Heart right ventricle (tissue), 16 donors: ENCODE data around the gene CYB561. TPM values are rescaled to one million over a fixed set of nuclear protein-coding genes. Genes with fewer than 3 reads are reported as not detected.

Experiments used
- ATAC-seq, 8 donors: fragments of 200-7000 bp; cut with Tn5 transposase; one replicate each; pipeline ENCODE4 v1.9.1; 2020; ENCODE audit warnings: mild to moderate bottlenecking in 8 of 8, moderate library complexity in 8 of 8, moderate number of reproducible peaks in 1 of 8
- DNase-seq, 2 donors: peaks; one replicate each; pipeline ENCODE4 v3.0.0-alpha.2; 2020
- H3K27ac ChIP-seq, 10 donors: fragments of 200-600 bp; sonication (generic) in 2 of 10; one replicate each; pipeline versions ENCODE4 v1.5.0 to v1.8.0; 2020 to 2022; ENCODE audit warnings: mild to moderate bottlenecking in 3 of 10
- H3K27me3 ChIP-seq, 7 donors: fragments of 200-600 bp; one replicate each; pipeline ENCODE4 v1.8.0; 2021 to 2022; ENCODE audit warnings: mild to moderate bottlenecking in 2 of 7
- H3K36me3 ChIP-seq, 9 donors: fragments of 200-600 bp; sonication (generic) in 1 of 9; one replicate each; pipeline versions ENCODE4 v1.5.0 to v1.8.0; 2020 to 2022; ENCODE audit warnings: mild to moderate bottlenecking in 2 of 9
- H3K4me1 ChIP-seq, 9 donors: fragments of 200-600 bp; sonication (generic) in 1 of 9; one replicate each; pipeline versions ENCODE4 v1.5.0 to v1.8.0; 2020 to 2022; ENCODE audit warnings: mild to moderate bottlenecking in 4 of 9
- H3K4me3 ChIP-seq, 10 donors: fragments of 200-600 bp; sonication (generic) in 2 of 10; one replicate each; pipeline versions ENCODE4 v1.5.0 to v1.8.0; 2020 to 2022; ENCODE audit warnings: mild to moderate bottlenecking in 7 of 10, moderate library complexity in 2 of 10
- H3K9me3 ChIP-seq, 11 donors: fragments of 200-600 bp in 10 of 11; sonication (generic) in 2 of 11; one replicate each; pipeline versions ENCODE4 v1.5.0 to v1.8.0; 2013 to 2022; ENCODE audit warnings: mild to moderate bottlenecking in 2 of 11, control low read depth in 1 of 11, moderate library complexity in 1 of 11
- WGBS, 2 donors: extraction: QIAGEN DNeasy Blood & Tissue Kit; methylation state at CpG; one replicate each; pipeline ENCODE4 v1.1.7; 2013; ENCODE audit warnings: inconsistent platforms in 1 of 2; 5-methylcytosine and 5-hydroxymethylcytosine counted together
- intact Hi-C, 10 donors: fragments of 100-400 bp; cut with DNase I; formaldehyde crosslinking; loops; one replicate each; pipeline versions ENCODE4 v1.11.1 to v1.14.2; 2022
- polyA plus RNA-seq, 2 donors: library from polyadenylated mRNA; stranded (reverse); fragments of 200-250 nt; gene quantifications; one replicate each; pipeline ENCODE4 v1.2.3, GENCODE V29; 2013
- total RNA-seq, 10 donors: library from RNA; stranded (reverse); fragmentation: NEBNext Ultra II Directional in 3 of 10; extraction: Animal tissue kit (Norgen Biotek cat#: 25700) in 3 of 10; gene quantifications; one replicate each; pipeline versions ENCODE4 v1.2.1 to v1.2.4, GENCODE V29; 2021 to 2023
- TF ChIP-seq, protein P1 (sequence below), 9 donors: fragments of 200-600 bp; sonication (generic) in 2 of 9; IDR thresholded peaks; one replicate each; pipeline versions ENCODE4 v1.5.0 to v1.8.0; 2021 to 2022; ENCODE audit warnings: antibody characterized with exemption in 9 of 9, mild to moderate bottlenecking in 5 of 9, moderate library complexity in 1 of 9
- donor health status: Arrhythmogenic right ventricular cardiomyopathy.
- donor health status: ischemic (EF 13 %, LVEDD 7.1; RV severe dilation, severe dysfunction).
- donor health status: healthy with polysubstance abuse.
- donor health status: DM: no; HTN: yes; CAD: no.
- donor health status: DM: no; HTN: no; CAD: no.
- donor health status: ischemic (EF 25% LVEDD 6.9; RV normal size, moderate dysfunction).
- donor health status: ischemic (EF 25% LVEDD 5.7; RV mildly dilated, moderate dysfunction).
- donor health status: healthy.
- donor health status: DM: yes; HTN: yes; CAD: no.
- donor health status: Ischemic cardiomyopathy.
- donor health status: ischemic (EF 35%, LVEDD 5.7; RV mildly dilated, moderate dysfunction).
- donor health status: nonischemic (EF 11% LVEDD 7.7; RV severe dilation, severe dysfunction).
- donor health status: DM: yes; HTN: yes; CAD: no.
- donor health status: PGD.
- donor health status: ischemic (EF 29% LVEDD 5.4; RV normal size, mild dysfunction).
- donor health status: nonischemic (EF 23%, LVEDD 6.1; RV moderate dilation, normal function).

CYB561 gene
- total and polyA plus RNA-seq, 12 donors, result 5.5 to 22.8 (median 8.5) TPM

DNA sequence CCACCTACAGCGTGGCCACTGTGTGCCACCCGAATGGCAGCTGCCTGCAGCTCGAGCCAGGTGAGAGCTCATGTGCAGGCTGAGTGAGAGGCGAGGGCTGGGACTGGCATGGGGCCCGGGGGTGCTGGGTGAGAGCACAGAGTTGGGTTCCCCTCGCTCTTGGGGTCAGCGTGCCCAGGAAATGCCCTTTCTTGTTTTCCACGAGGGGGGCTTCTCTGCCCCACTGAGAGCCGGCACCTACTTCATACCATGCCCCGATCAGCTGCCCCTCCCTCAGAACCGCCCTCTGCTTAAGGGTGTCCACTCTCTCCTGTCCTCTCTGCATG lies 40.9 kb upstream of the CYB561 start:
- ATAC-seq, result no peak
- Histone ChIP-seq H3K9me3 (no peaks in the 10 kb centered on the region), H3K36me3 (peaks cover 0 to 92% (median 0%) of the 10 kb centered on the region in 9 donors), H3K27me3 (peaks cover 0 to 8% (median 0%) of the 10 kb centered on the region in 7 donors), H3K4me1 (no peaks in the 10 kb centered on the region), H3K4me3 (no peak overlapping the region), H3K27ac (no peak overlapping the region)
- WGBS, 2 donors, result 88 to 89% methylated on average over 11 of the region's 11 CpGs
- DNase-seq, result no peak
- intact Hi-C loops, result loop anchor here in 1 of 10 donors (10.0 kb wide), 1 partner anchor 1922 kb away; no protein-coding TSS in a partner anchor
- TF ChIP-seq, protein P1, sequence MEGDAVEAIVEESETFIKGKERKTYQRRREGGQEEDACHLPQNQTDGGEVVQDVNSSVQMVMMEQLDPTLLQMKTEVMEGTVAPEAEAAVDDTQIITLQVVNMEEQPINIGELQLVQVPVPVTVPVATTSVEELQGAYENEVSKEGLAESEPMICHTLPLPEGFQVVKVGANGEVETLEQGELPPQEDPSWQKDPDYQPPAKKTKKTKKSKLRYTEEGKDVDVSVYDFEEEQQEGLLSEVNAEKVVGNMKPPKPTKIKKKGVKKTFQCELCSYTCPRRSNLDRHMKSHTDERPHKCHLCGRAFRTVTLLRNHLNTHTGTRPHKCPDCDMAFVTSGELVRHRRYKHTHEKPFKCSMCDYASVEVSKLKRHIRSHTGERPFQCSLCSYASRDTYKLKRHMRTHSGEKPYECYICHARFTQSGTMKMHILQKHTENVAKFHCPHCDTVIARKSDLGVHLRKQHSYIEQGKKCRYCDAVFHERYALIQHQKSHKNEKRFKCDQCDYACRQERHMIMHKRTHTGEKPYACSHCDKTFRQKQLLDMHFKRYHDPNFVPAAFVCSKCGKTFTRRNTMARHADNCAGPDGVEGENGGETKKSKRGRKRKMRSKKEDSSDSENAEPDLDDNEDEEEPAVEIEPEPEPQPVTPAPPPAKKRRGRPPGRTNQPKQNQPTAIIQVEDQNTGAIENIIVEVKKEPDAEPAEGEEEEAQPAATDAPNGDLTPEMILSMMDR (IDR thresholded peaks at IDR 0.05), result no peak

DNA sequence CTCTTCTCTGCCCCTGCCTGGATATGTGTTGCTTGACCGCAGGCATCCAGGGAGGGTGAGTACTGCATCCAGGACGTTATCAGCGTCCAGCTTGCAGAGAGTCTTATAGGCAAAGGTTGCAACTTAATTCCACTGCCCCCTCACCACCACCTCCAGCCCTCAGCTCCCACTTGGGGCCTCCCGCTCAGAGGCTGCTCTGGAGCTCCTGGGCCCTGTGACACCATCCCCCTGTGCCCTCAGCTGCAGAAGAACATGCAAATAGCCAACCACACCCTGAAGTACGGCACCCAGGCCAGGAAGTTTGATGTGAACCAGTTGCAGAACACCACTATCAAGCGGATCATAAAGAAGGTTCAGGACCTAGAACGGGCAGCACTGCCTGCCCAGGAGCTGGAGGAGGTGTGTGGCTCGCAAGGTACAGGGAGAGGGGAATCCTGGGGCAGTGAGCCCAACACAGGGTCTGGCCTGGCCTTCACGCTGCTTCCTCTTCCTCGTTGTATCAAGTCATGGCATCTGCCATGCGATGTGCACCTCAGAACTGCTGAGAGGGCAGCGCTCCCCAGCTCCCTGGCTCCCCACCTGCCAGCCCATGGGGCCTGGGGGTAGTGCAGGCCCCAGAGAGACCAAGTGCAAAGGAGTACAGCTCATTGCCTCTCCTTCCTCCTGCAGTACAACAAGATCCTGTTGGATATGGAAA lies 40.4 kb upstream of the CYB561 start:
- DNase-seq (no peak), ATAC-seq (no peak)
- Histone ChIP-seq H3K27ac (no peak overlapping the region), H3K36me3 (peaks cover 0 to 92% (median 0%) of the 10 kb centered on the region in 9 donors), H3K27me3 (peaks cover 0 to 5% (median 0%) of the 10 kb centered on the region in 7 donors), H3K4me3 (no peak overlapping the region), H3K4me1 (no peaks in the 10 kb centered on the region), H3K9me3 (no peaks in the 10 kb centered on the region)
- TF ChIP-seq, protein P1 (IDR thresholded peaks at IDR 0.05), result no peak
- intact Hi-C loops, result loop anchor here in 1 of 10 donors (10.0 kb wide), 1 partner anchor 1922 kb away; no protein-coding TSS in a partner anchor
- WGBS, 2 donors, result 80 to 81% methylated on average over 12 of the region's 12 CpGs

DNA sequence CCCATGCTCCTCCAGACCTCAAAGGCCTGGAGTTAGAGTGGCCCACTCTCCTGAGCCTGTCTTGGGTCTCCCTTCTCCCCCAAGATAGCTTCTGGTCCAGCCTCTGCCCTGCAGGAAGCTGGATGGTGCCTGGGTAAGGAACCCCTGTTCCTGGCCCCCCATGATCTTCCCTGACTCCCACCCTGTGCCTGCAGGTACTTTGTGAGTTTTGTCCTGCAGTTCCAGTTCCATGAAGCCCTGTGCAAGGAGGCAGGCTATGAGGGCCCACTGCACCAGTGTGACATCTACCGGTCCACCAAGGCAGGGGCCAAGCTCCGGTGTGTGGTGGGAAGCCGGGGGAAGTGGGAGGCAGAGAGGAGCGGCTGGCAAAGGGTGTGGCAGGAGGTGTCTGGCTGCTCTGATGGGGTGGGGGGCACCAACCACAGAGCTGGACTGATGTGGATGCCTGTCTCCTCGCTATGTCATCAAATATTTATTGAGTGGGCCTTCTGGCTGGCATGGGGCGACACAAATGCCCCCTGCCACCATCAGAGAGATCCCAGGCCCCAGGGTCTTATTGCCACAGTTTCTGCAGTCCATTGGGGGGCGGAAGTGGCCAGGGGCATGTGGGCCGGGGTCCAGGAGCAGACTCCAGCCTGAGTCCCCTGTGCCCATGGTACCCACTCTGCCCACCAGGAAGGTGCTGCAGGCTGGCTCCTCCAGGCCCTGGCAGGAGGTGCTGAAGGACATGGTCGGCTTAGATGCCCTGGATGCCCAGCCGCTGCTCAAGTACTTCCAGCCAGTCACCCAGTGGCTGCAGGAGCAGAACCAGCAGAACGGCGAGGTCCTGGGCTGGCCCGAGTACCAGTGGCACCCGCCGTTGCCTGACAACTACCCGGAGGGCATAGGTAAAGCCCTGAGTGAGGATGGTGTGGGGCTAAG lies 37.8 kb upstream of the CYB561 start:
- intact Hi-C loops, result loop anchor here in 2 of 10 donors (5.0 to 10.0 kb wide), 2 partner anchors 123 to 1919 kb away; no protein-coding TSS in a partner anchor
- H3K4me3 ChIP-seq, result no peak overlapping the region

More for the DNA sequence above, 37.8 kb upstream of the CYB561 start:
- TF ChIP-seq, protein P1 (IDR thresholded peaks at IDR 0.05), result no peak
- Histone ChIP-seq H3K9me3 (no peaks in the 10 kb centered on the region), H3K36me3 (peaks cover 0 to 87% (median 6%) of the 10 kb centered on the region in 9 donors), H3K27ac (no peak overlapping the region), H3K4me1 (peaks cover 0 to 19% (median 10%) of the 10 kb centered on the region in 9 donors), H3K27me3 (peaks cover 0 to 5% (median 0%) of the 10 kb centered on the region in 7 donors)
- no peak for DNase-seq
- WGBS, 2 donors, result 93 to 96% methylated on average over 16 of the region's 16 CpGs
- ATAC-seq, result no peak
